GM20000 (cell line): Measurements from ENCODE around the gene SGK1.
"Not testable (repeated sequence)": the region's sequence is repeated elsewhere in the genome, so short reads cannot be mapped to it uniquely, and the experiment has no call there.

Source experiments
- DNase-seq: peaks from one replicate; pipeline ENCODE4 v3.0.0; 2012; ENCODE audit warnings: low spot score
- TF ChIP-seq, protein P1 (sequence below): IDR thresholded peaks from 2 replicates; pipeline ENCODE4 v1.5.1; 2012; ENCODE audit warnings: mild to moderate bottlenecking, control low read depth; ENCODE audit errors: extremely low read depth, missing control alignments

SGK1 gene

DNA sequence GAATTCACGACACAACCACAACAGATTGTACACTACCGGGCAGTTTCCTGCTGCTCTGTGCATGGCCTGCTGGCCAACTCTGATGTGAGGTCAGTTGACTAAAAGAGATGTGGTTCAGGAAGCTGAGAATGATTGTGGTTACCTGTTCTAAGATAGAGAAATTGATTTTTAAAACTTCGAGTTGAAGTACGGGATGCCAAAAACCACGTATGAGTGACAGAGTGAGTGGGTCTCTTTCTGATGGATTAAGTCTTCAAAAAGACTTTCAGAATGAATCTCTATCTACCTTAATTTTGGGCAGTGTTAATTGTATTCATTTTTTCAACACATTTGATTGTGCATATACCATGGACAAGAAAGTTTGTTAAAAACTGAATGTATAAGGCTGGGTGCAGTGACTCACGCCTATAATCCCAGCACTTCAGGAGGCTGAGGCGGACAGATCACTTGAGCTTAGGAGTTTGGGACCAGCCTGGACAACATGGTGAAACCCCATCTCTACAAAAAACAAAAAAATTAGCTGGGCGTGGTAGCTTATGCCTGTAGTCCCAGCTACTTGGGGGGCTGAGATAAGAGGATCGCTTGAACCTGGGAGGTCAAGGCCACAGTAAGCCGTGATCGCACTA lies 121.2 kb downstream of the SGK1 start:
- TF ChIP-seq, protein P1, sequence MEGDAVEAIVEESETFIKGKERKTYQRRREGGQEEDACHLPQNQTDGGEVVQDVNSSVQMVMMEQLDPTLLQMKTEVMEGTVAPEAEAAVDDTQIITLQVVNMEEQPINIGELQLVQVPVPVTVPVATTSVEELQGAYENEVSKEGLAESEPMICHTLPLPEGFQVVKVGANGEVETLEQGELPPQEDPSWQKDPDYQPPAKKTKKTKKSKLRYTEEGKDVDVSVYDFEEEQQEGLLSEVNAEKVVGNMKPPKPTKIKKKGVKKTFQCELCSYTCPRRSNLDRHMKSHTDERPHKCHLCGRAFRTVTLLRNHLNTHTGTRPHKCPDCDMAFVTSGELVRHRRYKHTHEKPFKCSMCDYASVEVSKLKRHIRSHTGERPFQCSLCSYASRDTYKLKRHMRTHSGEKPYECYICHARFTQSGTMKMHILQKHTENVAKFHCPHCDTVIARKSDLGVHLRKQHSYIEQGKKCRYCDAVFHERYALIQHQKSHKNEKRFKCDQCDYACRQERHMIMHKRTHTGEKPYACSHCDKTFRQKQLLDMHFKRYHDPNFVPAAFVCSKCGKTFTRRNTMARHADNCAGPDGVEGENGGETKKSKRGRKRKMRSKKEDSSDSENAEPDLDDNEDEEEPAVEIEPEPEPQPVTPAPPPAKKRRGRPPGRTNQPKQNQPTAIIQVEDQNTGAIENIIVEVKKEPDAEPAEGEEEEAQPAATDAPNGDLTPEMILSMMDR = no peak

GRCh38 chr6:134195985-134196384 lies 121.9 kb downstream of the SGK1 start:
- TF ChIP-seq, protein P1 = no peak
- DNase-seq = no peak

More for the DNA sequence above, 121.2 kb downstream of the SGK1 start:
- DNase-seq = peak; percentile 36

- DNase-seq = no peak
- TF ChIP-seq, protein P1 = no peak
These were observed 122.6 kb downstream of the SGK1 start for GRCh38 chr6:134195164-134195906.

- TF ChIP-seq, protein P1 = no peak
- DNase-seq = no peak
These were observed 124.1 kb downstream of the SGK1 start for GRCh38 chr6:134193536-134194498.

DNA sequence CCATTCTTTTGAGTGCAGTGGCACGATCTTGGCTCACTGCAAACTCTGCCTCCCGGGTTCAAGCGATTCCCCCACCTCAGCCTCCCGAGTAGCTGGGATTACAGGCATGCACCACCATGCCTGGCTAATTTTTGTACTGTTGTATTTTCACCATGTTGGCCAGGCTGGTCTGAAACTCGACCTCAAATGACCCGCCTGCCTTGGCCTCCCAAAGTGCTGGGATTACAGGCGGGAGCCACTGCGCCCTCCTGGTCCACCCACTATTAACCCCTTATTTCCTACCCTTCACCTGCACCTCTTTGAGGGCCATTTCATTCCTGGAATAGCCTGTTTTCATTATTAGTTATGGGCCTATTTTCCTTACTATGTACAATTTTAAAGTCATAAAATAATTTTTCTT lies 125.3 kb downstream of the SGK1 start:
- DNase-seq = not testable (repeated sequence)

DNA sequence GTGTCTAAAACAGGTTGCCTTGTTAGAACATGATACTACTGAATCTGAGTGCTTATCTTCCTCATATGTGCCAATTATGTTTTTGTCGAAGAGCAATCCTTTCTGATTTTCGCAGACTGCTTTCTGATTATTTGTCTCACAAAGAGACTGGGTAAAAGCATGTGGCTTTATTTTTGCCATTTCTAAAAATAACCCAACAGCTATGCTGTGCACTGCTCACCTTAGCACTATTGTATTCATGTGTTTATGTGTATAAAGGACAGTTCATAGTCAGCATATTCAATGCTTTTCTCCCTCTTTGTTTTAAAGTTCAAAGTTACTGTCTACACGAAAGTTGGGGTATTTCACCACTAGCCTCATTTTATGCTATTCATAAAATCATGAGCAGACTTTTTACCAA lies 127.0 kb downstream of the SGK1 start:
- TF ChIP-seq, protein P1 = no peak
- DNase-seq = no peak

GRCh38 chr6:134187751-134188150 lies 130.2 kb downstream of the SGK1 start:
- TF ChIP-seq, protein P1 = no peak

More at GRCh38 chr6:134187751-134188150, 130.2 kb downstream of the SGK1 start:
- no peak for DNase-seq
